Chondrocyte (in vitro differentiated cells): ENCODE results near the gene PGD. TPM values are rescaled to one million over a fixed set of nuclear protein-coding genes. Genes with fewer than 3 reads are reported as not detected.

ENCODE experiments used
- DNase-seq: peaks from one replicate; pipeline ENCODE4 v3.0.0; 2021; ENCODE audit warnings: mixed read lengths, low spot score
- H3K27ac Mint-ChIP-seq: one replicate; pipeline ENCODE4 v1.8.0; 2021; ENCODE audit warnings: mild to moderate bottlenecking, moderate library complexity, mixed read lengths; ENCODE audit not compliant: unreplicated experiment
- H3K27me3 Mint-ChIP-seq: 2 replicates; pipeline ENCODE4 v1.8.0; 2021; ENCODE audit warnings: low read depth, mixed read lengths
- H3K36me3 Mint-ChIP-seq: 2 replicates; pipeline ENCODE4 v1.8.0; 2021; ENCODE audit warnings: low read depth, mixed read lengths
- H3K4me1 Mint-ChIP-seq: 2 replicates; pipeline ENCODE4 v1.8.0; 2021; ENCODE audit warnings: low read depth, mild to moderate bottlenecking, mixed read lengths
- H3K4me3 Mint-ChIP-seq: one replicate; pipeline ENCODE4 v1.8.0; 2021; ENCODE audit warnings: mild to moderate bottlenecking, moderate library complexity, mixed read lengths; ENCODE audit not compliant: unreplicated experiment
- H3K9me3 Mint-ChIP-seq: 2 replicates; pipeline ENCODE4 v1.8.0; 2021; ENCODE audit warnings: low read depth, mixed read lengths
- total RNA-seq: library from RNA; stranded (reverse); gene quantifications from 3 replicates; pipeline ENCODE4 v1.2.1, GENCODE V29; 2021
- TF ChIP-seq, protein P1 (sequence below): fragments of 200-600 bp; sonication (generic); IDR thresholded peaks from 2 replicates; pipeline ENCODE4 v1.5.0; 2021; ENCODE audit warnings: antibody characterized with exemption, mild to moderate bottlenecking, moderate library complexity

The PGD gene
- total RNA-seq, 1 donor from 2014 or later, result 114 TPM

DNA sequence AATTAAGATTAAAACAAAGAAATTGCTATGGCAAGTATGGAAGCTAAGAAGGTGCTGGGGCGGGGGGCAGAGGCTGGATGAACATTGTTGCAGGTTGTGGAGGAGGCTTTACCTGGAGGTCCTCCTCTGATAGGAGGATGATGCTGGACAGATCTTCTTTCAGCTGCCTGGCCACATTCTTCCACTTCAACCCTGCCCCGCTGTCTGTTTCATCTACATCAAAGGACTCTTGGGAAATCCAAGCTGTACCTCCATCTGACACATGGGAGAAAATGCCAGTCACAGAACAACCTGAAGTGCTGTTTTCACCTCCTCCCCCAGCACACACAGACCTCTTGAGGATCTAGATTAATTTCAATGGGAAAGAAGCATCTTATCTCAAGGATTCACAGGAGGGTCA lies 68.2 kb downstream of the PGD start:
- H3K4me1 Mint-ChIP-seq, result peaks cover 11% of the 10 kb centered on the region

DNA sequence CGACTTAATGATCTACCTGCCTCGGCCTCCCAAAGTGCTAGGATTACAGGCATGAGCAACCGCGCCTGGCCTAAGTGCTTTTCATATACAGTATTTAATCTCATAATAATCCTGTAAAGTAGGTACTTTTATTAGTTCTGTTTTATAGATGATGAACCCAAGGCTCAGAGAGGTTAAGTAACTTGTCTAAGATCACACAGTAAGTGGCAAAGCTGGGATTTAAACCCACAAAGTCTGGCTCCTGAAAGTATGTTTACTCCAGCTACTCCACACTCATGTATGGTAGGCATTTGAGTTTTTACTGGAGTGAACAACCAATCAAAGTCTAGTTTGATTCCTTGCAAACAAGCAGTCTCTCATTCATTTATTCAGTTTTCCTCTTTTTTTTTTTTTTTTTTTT lies 71.2 kb downstream of the PGD start:
- H3K9me3 Mint-ChIP-seq, result no peaks in the 10 kb centered on the region

More for the DNA sequence above, 68.2 kb downstream of the PGD start:
- no peak overlapping the region for H3K27ac Mint-ChIP-seq
- no peak overlapping the region for H3K4me3 Mint-ChIP-seq
- no peaks in the 10 kb centered on the region for H3K9me3 Mint-ChIP-seq
- TF ChIP-seq, protein P1, sequence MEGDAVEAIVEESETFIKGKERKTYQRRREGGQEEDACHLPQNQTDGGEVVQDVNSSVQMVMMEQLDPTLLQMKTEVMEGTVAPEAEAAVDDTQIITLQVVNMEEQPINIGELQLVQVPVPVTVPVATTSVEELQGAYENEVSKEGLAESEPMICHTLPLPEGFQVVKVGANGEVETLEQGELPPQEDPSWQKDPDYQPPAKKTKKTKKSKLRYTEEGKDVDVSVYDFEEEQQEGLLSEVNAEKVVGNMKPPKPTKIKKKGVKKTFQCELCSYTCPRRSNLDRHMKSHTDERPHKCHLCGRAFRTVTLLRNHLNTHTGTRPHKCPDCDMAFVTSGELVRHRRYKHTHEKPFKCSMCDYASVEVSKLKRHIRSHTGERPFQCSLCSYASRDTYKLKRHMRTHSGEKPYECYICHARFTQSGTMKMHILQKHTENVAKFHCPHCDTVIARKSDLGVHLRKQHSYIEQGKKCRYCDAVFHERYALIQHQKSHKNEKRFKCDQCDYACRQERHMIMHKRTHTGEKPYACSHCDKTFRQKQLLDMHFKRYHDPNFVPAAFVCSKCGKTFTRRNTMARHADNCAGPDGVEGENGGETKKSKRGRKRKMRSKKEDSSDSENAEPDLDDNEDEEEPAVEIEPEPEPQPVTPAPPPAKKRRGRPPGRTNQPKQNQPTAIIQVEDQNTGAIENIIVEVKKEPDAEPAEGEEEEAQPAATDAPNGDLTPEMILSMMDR, result no peak
- no peaks in the 10 kb centered on the region for H3K27me3 Mint-ChIP-seq
- peaks cover 25% of the 10 kb centered on the region for H3K36me3 Mint-ChIP-seq
- no peak for DNase-seq

More for the DNA sequence above, 71.2 kb downstream of the PGD start:
- Mint-ChIP-seq H3K4me3 (no peak overlapping the region), H3K4me1 (peaks cover 28% of the 10 kb centered on the region), H3K27ac (no peak overlapping the region), H3K27me3 (no peaks in the 10 kb centered on the region), H3K36me3 (peaks cover 9% of the 10 kb centered on the region)
- TF ChIP-seq, protein P1, result no peak
- no peak for DNase-seq

Other genes starting within 250 kb of the PGD start
- gene KIF1B, start 188.5 kb upstream of the PGD start, total RNA-seq, result 48.8 to 49.4 TPM (median 48.9 TPM) in 3 replicates
- gene CENPS, start 31.4 kb downstream of the PGD start, total RNA-seq, result 11.3 to 18.7 TPM (median 12.9 TPM) in 3 replicates
- gene CORT, start 51.0 kb downstream of the PGD start, total RNA-seq, result 0.65 TPM in 1 of 3 replicates, not detected in the others
- 32.5 to 35.8 TPM (median 33.7 TPM) in 3 replicates for gene DFFA, start 73.5 kb downstream of the PGD start, total RNA-seq
- 16.0 to 17.8 TPM (median 17.4 TPM) in 3 replicates for gene PEX14, start 75.9 kb downstream of the PGD start, total RNA-seq